HEK293 (cell line): ENCODE measurements around the gene PAPSS2.

Experiments
- CTCF ChIA-PET: fragments of 350-600 bp; formaldehyde crosslinking; extraction: SDS; loops from one replicate; lab custom pipeline; 2021; ENCODE audit warnings: antibody characterized with exemption; lab: Yijun Ruan, JAX
- POLR2A ChIA-PET: fragments of 300-600 bp; formaldehyde crosslinking; extraction: SDS; loops from one replicate; lab custom pipeline; 2020; ENCODE audit warnings: antibody characterized with exemption, inconsistent platforms; lab: Yijun Ruan, JAX
- H3K27ac ChIP-seq: fragments of 200-500 bp; sonication (Bioruptor generic); 2 replicates; pipeline ENCODE4 v1.5.1; 2014; ENCODE audit warnings: low read depth, low read length, control low read depth, inconsistent platforms; ENCODE audit errors: extremely low read depth
- H3K36me3 ChIP-seq, 2 experiments: fragments of 200-500 bp in 1 of 2; sonication (Bioruptor generic) in 1 of 2; 1 replicate in 1 of 2; 2 replicates in 1 of 2; pipeline ENCODE4 v1.5.1; 2014 to 2017; ENCODE audit warnings: inconsistent platforms in 2 of 2, low read length in 2 of 2; ENCODE audit not compliant: control insufficient read depth in 2 of 2, insufficient read depth in 1 of 2
- H3K4me1 ChIP-seq: fragments of 200-500 bp; sonication (Bioruptor generic); 2 replicates; pipeline ENCODE4 v1.5.1; 2014; ENCODE audit warnings: mild to moderate bottlenecking, low read length, inconsistent platforms; ENCODE audit not compliant: control insufficient read depth, insufficient read depth
- H3K4me3 ChIP-seq: 2 replicates; pipeline ENCODE4 v1.5.1; 2011; ENCODE audit warnings: low read depth, mild to moderate bottlenecking, control low read depth, low read length, moderate library complexity
- H3K9me3 ChIP-seq: fragments of 200-500 bp; sonication (Bioruptor generic); 2 replicates; pipeline ENCODE4 v1.5.1; 2014; ENCODE audit warnings: low read depth, low read length, inconsistent platforms; ENCODE audit not compliant: control insufficient read depth, insufficient read depth
- ELK4 ChIP-seq: IDR thresholded peaks from 2 replicates; pipeline ENCODE4 v1.6.1; 2011; ENCODE audit warnings: mild to moderate bottlenecking, low read depth, low read length, borderline replicate concordance
- GLIS2 ChIP-seq: fragments of 450-650 bp; formaldehyde crosslinking; IDR thresholded peaks from 2 replicates; pipeline ENCODE4 v1.5.1; 2016; ENCODE audit warnings: missing biosample characterization, missing genetic modification characterization
- SETDB1 ChIP-seq: IDR thresholded peaks from one replicate; pipeline ENCODE4 v1.6.1; 2017; ENCODE audit warnings: mild to moderate bottlenecking, low read length, moderate library complexity, mixed read lengths; ENCODE audit not compliant: insufficient read length
- SP7 ChIP-seq: fragments of 450-650 bp; formaldehyde crosslinking; IDR thresholded peaks from 2 replicates; pipeline ENCODE4 v1.5.1; 2016; ENCODE audit warnings: missing biosample characterization, missing genetic modification characterization
- TCF7L2 ChIP-seq: IDR thresholded peaks from 2 replicates; pipeline ENCODE4 v1.6.1; 2011; ENCODE audit warnings: low read depth, mild to moderate bottlenecking, inconsistent platforms, low read length, moderate library complexity, borderline replicate concordance
- ZBTB17 ChIP-seq: fragments of 450-650 bp; formaldehyde crosslinking; IDR thresholded peaks from 2 replicates; pipeline ENCODE4 v1.5.1; 2016; ENCODE audit warnings: missing biosample characterization, missing genetic modification characterization
- ZBTB8A ChIP-seq: fragments of 450-650 bp; formaldehyde crosslinking; IDR thresholded peaks from 2 replicates; pipeline ENCODE4 v1.5.1; 2016; ENCODE audit warnings: missing biosample characterization, missing genetic modification characterization
- ZFP3 ChIP-seq: fragments of 450-650 bp; formaldehyde crosslinking; IDR thresholded peaks from 2 replicates; pipeline ENCODE4 v1.5.1; 2016; ENCODE audit warnings: low read depth, missing biosample characterization, missing genetic modification characterization
- ZFP69B ChIP-seq: fragments of 450-650 bp; formaldehyde crosslinking; IDR thresholded peaks from 2 replicates; pipeline ENCODE4 v1.5.1; 2016; ENCODE audit warnings: missing biosample characterization, missing genetic modification characterization
- ZNF10 ChIP-seq: fragments of 450-650 bp; formaldehyde crosslinking; IDR thresholded peaks from 2 replicates; pipeline ENCODE4 v1.5.1; 2017; ENCODE audit warnings: missing biosample characterization, missing genetic modification characterization
- ZNF157 ChIP-seq: fragments of 450-650 bp; formaldehyde crosslinking; IDR thresholded peaks from 2 replicates; pipeline ENCODE4 v1.5.1; 2016; ENCODE audit warnings: missing biosample characterization, missing genetic modification characterization
- ZNF175 ChIP-seq: fragments of 450-650 bp; formaldehyde crosslinking; IDR thresholded peaks from 2 replicates; pipeline ENCODE4 v1.5.1; 2016; ENCODE audit warnings: missing biosample characterization, missing genetic modification characterization
- ZNF214 ChIP-seq: fragments of 450-650 bp; formaldehyde crosslinking; IDR thresholded peaks from 2 replicates; pipeline ENCODE4 v1.5.1; 2017; ENCODE audit warnings: missing biosample characterization, mild to moderate bottlenecking, missing genetic modification characterization, borderline replicate concordance
- ZNF239 ChIP-seq: fragments of 450-650 bp; formaldehyde crosslinking; IDR thresholded peaks from 2 replicates; pipeline ENCODE4 v1.5.1; 2016; ENCODE audit warnings: missing biosample characterization, missing genetic modification characterization
- ZNF274 ChIP-seq, 2 experiments: fragments of 200-500 bp in 1 of 2; fragments of 450-650 bp in 1 of 2; sonication (Bioruptor generic) in 1 of 2; formaldehyde crosslinking in 1 of 2; IDR thresholded peaks; 2 replicates each; pipeline versions ENCODE4 v1.5.1 to v1.6.1; 2014 to 2016; ENCODE audit warnings: borderline replicate concordance in 1 of 2, inconsistent platforms in 1 of 2, low read length in 1 of 2, missing biosample characterization in 1 of 2, missing genetic modification characterization in 1 of 2
- ZNF292 ChIP-seq: fragments of 450-650 bp; formaldehyde crosslinking; IDR thresholded peaks from 2 replicates; pipeline ENCODE4 v1.5.1; 2016; ENCODE audit warnings: low read depth, missing biosample characterization, missing genetic modification characterization, borderline replicate concordance
- ZNF529 ChIP-seq: fragments of 450-650 bp; formaldehyde crosslinking; IDR thresholded peaks from 2 replicates; pipeline ENCODE4 v1.5.1; 2017; ENCODE audit warnings: missing genetic modification characterization, missing biosample characterization; ENCODE audit not compliant: insufficient replicate concordance
- ZNF530 ChIP-seq: fragments of 450-650 bp; formaldehyde crosslinking; IDR thresholded peaks from 2 replicates; pipeline ENCODE4 v1.5.1; 2016; ENCODE audit warnings: low read depth, missing biosample characterization, missing genetic modification characterization
- ZNF677 ChIP-seq: fragments of 450-650 bp; IDR thresholded peaks from 2 replicates; pipeline ENCODE4 v1.5.0; 2018; ENCODE audit warnings: missing biosample characterization, mild to moderate bottlenecking, missing genetic modification characterization, moderate library complexity
- TF ChIP-seq, protein P1 (sequence below): fragments of 450-650 bp; IDR thresholded peaks from 2 replicates; pipeline ENCODE4 v1.5.1; 2018; ENCODE audit warnings: missing biosample characterization, missing genetic modification characterization
- TF ChIP-seq, protein P2 (sequence below): fragments of 450-650 bp; formaldehyde crosslinking; IDR thresholded peaks from 2 replicates; pipeline ENCODE4 v1.5.1; 2016; ENCODE audit warnings: missing biosample characterization, missing genetic modification characterization, low read depth

The PAPSS2 gene

DNA sequence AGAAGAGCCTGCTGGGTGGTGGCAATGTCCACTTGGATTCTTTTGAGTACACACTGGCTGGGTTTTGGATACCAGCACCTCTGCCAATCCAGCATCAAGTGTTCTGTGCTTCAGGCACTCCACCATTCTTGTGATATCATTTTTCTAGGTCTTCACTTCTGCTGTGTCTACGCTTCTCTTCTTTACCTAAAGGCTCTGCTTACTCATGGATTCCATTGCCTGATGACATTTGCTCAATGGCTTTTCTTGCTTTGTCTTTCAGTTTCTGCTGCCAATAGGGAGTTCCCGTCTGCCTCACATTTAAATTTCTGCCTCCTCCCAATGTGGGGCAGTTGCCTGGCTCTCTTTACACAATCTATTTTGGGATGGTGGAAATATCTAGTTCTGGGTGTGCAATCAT is 12.7 kb upstream of the PAPSS2 start:
- no peak for TF ChIP-seq TCF7L2
- no peak for TF ChIP-seq ZNF175
- ChIA-PET CTCF (no interaction called here), POLR2A (no interaction called here)

GRCh38 chr10:87650838-87651589 is 8.7 kb upstream of the PAPSS2 start:
- Histone ChIP-seq H3K36me3 (no peaks in the 10 kb centered on the region), H3K27ac (no peak overlapping the region), H3K4me1 (no peaks in the 10 kb centered on the region), H3K9me3 (no peaks in the 10 kb centered on the region), H3K4me3 (no peak overlapping the region)
- ChIA-PET POLR2A (no interaction called here), CTCF (interaction anchor here (0.5 to 0.6 kb wide), 2 partner anchors 9 to 113 kb away, joined by 3 to 4 read pairs; no protein-coding TSS in a partner anchor)
- TF ChIP-seq ZNF530 (tag by site-specific recombination): no peak
- TF ChIP-seq ZBTB8A: no peak
- no peak for TF ChIP-seq ZNF214 (tag by site-specific recombination)
- TF ChIP-seq, protein P1, sequence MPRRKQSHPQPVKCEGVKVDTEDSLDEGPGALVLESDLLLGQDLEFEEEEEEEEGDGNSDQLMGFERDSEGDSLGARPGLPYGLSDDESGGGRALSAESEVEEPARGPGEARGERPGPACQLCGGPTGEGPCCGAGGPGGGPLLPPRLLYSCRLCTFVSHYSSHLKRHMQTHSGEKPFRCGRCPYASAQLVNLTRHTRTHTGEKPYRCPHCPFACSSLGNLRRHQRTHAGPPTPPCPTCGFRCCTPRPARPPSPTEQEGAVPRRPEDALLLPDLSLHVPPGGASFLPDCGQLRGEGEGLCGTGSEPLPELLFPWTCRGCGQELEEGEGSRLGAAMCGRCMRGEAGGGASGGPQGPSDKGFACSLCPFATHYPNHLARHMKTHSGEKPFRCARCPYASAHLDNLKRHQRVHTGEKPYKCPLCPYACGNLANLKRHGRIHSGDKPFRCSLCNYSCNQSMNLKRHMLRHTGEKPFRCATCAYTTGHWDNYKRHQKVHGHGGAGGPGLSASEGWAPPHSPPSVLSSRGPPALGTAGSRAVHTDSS (tag by site-specific recombination): no peak
- no peak for TF ChIP-seq GLIS2
- TF ChIP-seq ZNF677 (tag by site-specific recombination): no peak
- no peak for TF ChIP-seq ZNF239 (tag by site-specific recombination)
- TF ChIP-seq SETDB1: no peak
- no peak for TF ChIP-seq ZNF157
- TF ChIP-seq ZBTB17 (tag by site-specific recombination): no peak
- TF ChIP-seq ZNF274 (IDR thresholded peaks at IDR 0.05; ENCODE audit: low read length): no peak
- no peak for TF ChIP-seq ZNF274 (tag by site-specific recombination; IDR thresholded peaks at IDR 0.05; ENCODE audit: borderline replicate concordance)
- TF ChIP-seq, protein P2, sequence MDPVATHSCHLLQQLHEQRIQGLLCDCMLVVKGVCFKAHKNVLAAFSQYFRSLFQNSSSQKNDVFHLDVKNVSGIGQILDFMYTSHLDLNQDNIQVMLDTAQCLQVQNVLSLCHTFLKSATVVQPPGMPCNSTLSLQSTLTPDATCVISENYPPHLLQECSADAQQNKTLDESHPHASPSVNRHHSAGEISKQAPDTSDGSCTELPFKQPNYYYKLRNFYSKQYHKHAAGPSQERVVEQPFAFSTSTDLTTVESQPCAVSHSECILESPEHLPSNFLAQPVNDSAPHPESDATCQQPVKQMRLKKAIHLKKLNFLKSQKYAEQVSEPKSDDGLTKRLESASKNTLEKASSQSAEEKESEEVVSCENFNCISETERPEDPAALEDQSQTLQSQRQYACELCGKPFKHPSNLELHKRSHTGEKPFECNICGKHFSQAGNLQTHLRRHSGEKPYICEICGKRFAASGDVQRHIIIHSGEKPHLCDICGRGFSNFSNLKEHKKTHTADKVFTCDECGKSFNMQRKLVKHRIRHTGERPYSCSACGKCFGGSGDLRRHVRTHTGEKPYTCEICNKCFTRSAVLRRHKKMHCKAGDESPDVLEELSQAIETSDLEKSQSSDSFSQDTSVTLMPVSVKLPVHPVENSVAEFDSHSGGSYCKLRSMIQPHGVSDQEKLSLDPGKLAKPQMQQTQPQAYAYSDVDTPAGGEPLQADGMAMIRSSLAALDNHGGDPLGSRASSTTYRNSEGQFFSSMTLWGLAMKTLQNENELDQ (tag by site-specific recombination): no peak
- TF ChIP-seq ZFP3 (tag by site-specific recombination): no peak
- no peak for TF ChIP-seq ZNF292
- TF ChIP-seq ELK4: no peak
- no peak for TF ChIP-seq SP7
- no peak for TF ChIP-seq ZNF529 (tag by site-specific recombination)
- no peak for TF ChIP-seq ZNF10 (tag by site-specific recombination)
- TF ChIP-seq ZFP69B: no peak

More for the DNA sequence above, 12.7 kb upstream of the PAPSS2 start:
- no peak overlapping the region for H3K4me3 ChIP-seq
- H3K4me1 ChIP-seq: no peaks in the 10 kb centered on the region
- H3K9me3 ChIP-seq: no peaks in the 10 kb centered on the region
- no peak overlapping the region for H3K27ac ChIP-seq
- H3K36me3 ChIP-seq: no peaks in the 10 kb centered on the region
